ENCODE measurements around the gene PDGFD.

Gene PDGFD

DNA sequence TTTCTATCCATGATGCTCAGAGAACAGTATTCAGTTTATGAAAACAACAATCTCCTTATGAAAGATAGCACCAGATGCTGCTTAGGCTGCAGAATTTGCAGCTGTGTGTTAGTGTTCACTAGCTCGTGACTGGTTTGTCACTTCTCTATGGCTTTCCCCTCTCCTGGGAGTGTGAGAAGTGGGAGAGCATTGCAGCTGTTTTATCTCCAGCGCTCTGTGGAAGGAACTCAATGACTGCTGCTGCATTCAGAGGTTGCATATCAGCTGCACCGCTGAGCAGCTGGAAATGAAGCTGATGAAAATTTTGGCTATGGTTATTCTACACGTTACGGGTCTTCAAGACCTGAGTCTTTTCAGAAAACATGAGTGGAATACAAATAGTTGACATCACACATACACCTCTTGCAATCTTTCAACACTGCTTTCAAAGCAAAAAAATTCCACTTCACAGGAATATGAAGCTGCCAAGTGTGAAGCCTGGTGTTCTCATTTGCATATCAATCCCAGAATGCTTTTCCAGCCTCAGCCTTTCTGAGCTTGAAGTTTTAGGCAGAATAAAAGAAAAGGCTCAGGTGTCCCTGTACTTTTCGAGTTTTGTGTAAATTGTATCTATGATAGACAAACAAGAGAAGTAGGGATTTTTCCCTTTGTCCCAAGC is 276.8 kb downstream of the PDGFD start:
- Histone ChIP-seq H3K27ac (ENCODE audit: low read length) (no peak overlapping the region), H2AFZ (ENCODE audit: low read depth, low read length) (no peak overlapping the region), H3K79me2 (ENCODE audit: insufficient read depth, low read length) (no peaks in the 10 kb centered on the region), H4K20me1 (ENCODE audit: insufficient read depth, low read length) (no peaks in the 10 kb centered on the region), H3K4me1 (ENCODE audit: insufficient read depth, low read length) (no peaks in the 10 kb centered on the region), H3K4me3 (ENCODE audit: low read depth in 1 of 2, low read length in 2 of 2) (no peak overlapping the region), H3K36me3 (ENCODE audit: insufficient read depth, low read length) (no peaks in the 10 kb centered on the region), H3K4me2 (ENCODE audit: insufficient read depth, low read length) (no peak overlapping the region), H3K9me3 (ENCODE audit: insufficient read depth, low read length, severe bottlenecking) (no peaks in the 10 kb centered on the region), H3K27me3 (ENCODE audit: insufficient read depth, low read length, poor library complexity) (no peaks in the 10 kb centered on the region), H3K9ac (ENCODE audit: low read depth, low read length) (no peak overlapping the region)
- no peak for TF ChIP-seq EZH2 (IDR thresholded peaks at IDR 0.05; ENCODE audit: borderline replicate concordance, low read depth, low read length, severe bottlenecking)
- TF ChIP-seq, protein P1, sequence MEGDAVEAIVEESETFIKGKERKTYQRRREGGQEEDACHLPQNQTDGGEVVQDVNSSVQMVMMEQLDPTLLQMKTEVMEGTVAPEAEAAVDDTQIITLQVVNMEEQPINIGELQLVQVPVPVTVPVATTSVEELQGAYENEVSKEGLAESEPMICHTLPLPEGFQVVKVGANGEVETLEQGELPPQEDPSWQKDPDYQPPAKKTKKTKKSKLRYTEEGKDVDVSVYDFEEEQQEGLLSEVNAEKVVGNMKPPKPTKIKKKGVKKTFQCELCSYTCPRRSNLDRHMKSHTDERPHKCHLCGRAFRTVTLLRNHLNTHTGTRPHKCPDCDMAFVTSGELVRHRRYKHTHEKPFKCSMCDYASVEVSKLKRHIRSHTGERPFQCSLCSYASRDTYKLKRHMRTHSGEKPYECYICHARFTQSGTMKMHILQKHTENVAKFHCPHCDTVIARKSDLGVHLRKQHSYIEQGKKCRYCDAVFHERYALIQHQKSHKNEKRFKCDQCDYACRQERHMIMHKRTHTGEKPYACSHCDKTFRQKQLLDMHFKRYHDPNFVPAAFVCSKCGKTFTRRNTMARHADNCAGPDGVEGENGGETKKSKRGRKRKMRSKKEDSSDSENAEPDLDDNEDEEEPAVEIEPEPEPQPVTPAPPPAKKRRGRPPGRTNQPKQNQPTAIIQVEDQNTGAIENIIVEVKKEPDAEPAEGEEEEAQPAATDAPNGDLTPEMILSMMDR (IDR thresholded peaks at IDR 0.05; ENCODE audit: borderline replicate concordance, extremely low read depth, low read length, poor library complexity, severe bottlenecking): no peak
- DNase-seq (no peak), ATAC-seq (ENCODE audit: insufficient read depth, low read depth) (no peak)

DNA sequence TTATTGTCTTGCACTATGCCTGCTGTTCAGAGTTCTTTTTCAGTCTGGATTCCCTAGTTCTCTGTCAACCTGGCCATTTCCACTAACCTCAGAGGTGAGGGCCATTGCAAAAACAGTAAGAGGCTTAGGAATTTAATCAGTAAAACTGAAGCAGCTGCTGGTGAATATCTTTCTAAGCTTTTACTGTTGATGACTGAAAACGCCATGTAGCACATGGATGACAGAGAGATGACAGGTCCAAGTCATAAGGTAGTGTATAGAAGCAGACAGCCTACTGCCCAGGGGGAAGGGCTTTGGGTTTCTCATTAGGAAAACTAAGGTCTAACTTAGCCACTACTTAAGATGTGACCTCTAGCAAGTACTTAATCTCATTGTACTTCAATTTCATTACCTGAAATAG is 280.1 kb downstream of the PDGFD start:
- H3K36me3 ChIP-seq (ENCODE audit: insufficient read depth, low read length): no peaks in the 10 kb centered on the region
- no peaks in the 10 kb centered on the region for H4K20me1 ChIP-seq (ENCODE audit: insufficient read depth, low read length)
- H3K9ac ChIP-seq (ENCODE audit: low read depth, low read length): no peak overlapping the region
- H3K9me3 ChIP-seq (ENCODE audit: insufficient read depth, low read length, severe bottlenecking): no peaks in the 10 kb centered on the region
- no peaks in the 10 kb centered on the region for H3K27me3 ChIP-seq (ENCODE audit: insufficient read depth, low read length, poor library complexity)
- no peak overlapping the region for H3K4me3 ChIP-seq (ENCODE audit: low read depth in 1 of 2, low read length in 2 of 2)
- no peak overlapping the region for H2AFZ ChIP-seq (ENCODE audit: low read depth, low read length)
- H3K4me1 ChIP-seq (ENCODE audit: insufficient read depth, low read length): no peaks in the 10 kb centered on the region
- TF ChIP-seq EZH2 (IDR thresholded peaks at IDR 0.05; ENCODE audit: borderline replicate concordance, low read depth, low read length, severe bottlenecking): no peak
- TF ChIP-seq, protein P1 (IDR thresholded peaks at IDR 0.05; ENCODE audit: borderline replicate concordance, extremely low read depth, low read length, poor library complexity, severe bottlenecking): no peak
- H3K4me2 ChIP-seq (ENCODE audit: insufficient read depth, low read length): no peak overlapping the region
- DNase-seq (no peak), ATAC-seq (ENCODE audit: insufficient read depth, low read depth) (no peak)
- no peaks in the 10 kb centered on the region for H3K79me2 ChIP-seq (ENCODE audit: insufficient read depth, low read length)
- H3K27ac ChIP-seq (ENCODE audit: low read length): no peak overlapping the region

DNA sequence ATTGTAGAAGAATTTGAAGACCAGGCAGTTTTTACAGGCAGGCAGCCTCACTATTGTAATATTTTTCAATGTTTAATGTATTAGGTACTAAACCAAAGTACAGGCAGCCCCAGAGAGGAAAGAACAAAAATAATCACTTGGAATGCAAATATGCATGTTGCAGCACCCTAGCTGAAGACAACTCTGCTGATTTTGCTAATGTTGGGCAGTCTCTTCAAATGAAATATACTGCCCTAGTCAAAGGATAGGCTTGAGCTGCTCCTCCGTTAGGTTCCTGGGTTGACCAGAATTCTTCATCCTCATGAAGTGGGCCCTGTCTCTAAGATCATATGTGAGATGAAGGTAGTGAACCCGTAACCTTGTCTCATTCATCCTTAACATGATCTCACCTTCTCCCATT is 280.7 kb downstream of the PDGFD start:
- no peaks in the 10 kb centered on the region for H3K79me2 ChIP-seq (ENCODE audit: insufficient read depth, low read length)
- H3K4me3 ChIP-seq (ENCODE audit: low read depth in 1 of 2, low read length in 2 of 2): no peak overlapping the region
- H3K27ac ChIP-seq (ENCODE audit: low read length): no peak overlapping the region
- no peaks in the 10 kb centered on the region for H3K4me1 ChIP-seq (ENCODE audit: insufficient read depth, low read length)
- no peaks in the 10 kb centered on the region for H3K36me3 ChIP-seq (ENCODE audit: insufficient read depth, low read length)
- H3K4me2 ChIP-seq (ENCODE audit: insufficient read depth, low read length): no peak overlapping the region
- TF ChIP-seq EZH2 (IDR thresholded peaks at IDR 0.05; ENCODE audit: borderline replicate concordance, low read depth, low read length, severe bottlenecking): no peak
- TF ChIP-seq, protein P1 (IDR thresholded peaks at IDR 0.05; ENCODE audit: borderline replicate concordance, extremely low read depth, low read length, poor library complexity, severe bottlenecking): no peak
- H3K27me3 ChIP-seq (ENCODE audit: insufficient read depth, low read length, poor library complexity): no peaks in the 10 kb centered on the region
- H3K9ac ChIP-seq (ENCODE audit: low read depth, low read length): no peak overlapping the region
- no peaks in the 10 kb centered on the region for H4K20me1 ChIP-seq (ENCODE audit: insufficient read depth, low read length)
- H3K9me3 ChIP-seq (ENCODE audit: insufficient read depth, low read length, severe bottlenecking): no peaks in the 10 kb centered on the region
- no peak for ATAC-seq (ENCODE audit: insufficient read depth, low read depth)
- no peak overlapping the region for H2AFZ ChIP-seq (ENCODE audit: low read depth, low read length)
- DNase-seq: no peak
